Activated CD4-positive, alpha-beta T cell treated with anti-CD3 and anti-CD28 coated beads, Interleukin-2, amount 50 U/mL, for 48 hours (primary cell): ENCODE data around the gene MAN1C1.
A peak's percentile ranks its signal among the peaks of the same experiment; 100 is the strongest.

Source experiments
- DNase-seq, 2 experiments: peaks; one replicate each; pipeline ENCODE4 v3.0.0-alpha.2; 2020

Gene MAN1C1

GRCh38 chr1:25785333-25786067, 168.9 kb downstream of the MAN1C1 start:
- DNase-seq, result no peak

DNA sequence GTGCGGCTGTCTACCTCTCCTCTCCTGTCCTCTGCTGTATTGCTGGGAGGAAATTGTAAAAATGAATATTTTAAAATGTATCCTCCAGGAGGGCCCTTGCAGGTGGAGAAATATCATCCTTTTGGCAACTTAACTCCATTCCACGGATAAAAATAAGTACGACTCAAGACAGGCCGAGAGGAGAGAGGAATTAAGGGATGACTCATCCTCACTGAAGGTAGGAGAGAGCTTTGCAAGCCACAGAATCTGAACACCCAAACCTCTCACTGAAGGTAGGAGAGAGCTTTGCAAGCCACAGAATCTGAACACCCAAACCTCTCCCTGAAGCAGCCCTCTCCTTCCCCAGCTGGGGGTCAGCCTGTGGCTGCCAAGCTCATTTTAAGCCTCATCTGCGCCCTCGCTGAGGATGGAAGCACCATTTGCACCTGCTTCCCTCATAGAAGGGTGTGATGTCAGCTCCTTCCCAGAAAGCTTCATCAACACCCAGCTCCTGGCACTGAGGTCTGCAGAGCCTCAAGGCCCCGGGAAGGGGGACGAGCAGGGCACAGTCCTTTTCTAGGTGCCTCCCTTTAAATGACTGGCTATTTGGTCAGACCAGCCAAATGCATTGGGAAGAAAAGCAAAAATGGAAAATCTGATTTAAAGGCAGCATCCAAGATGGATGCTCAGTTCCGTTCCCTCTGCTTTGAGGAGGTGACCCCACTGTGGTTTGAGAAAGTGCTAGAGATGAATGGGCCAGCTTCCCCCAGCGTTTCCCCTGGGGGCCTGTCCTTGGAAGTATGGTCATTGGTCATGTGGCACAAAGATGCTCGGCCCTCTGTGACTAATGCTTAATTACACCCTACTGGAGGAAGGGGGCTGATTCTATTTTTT, 170.5 kb downstream of the MAN1C1 start:
- no peak for DNase-seq

DNA sequence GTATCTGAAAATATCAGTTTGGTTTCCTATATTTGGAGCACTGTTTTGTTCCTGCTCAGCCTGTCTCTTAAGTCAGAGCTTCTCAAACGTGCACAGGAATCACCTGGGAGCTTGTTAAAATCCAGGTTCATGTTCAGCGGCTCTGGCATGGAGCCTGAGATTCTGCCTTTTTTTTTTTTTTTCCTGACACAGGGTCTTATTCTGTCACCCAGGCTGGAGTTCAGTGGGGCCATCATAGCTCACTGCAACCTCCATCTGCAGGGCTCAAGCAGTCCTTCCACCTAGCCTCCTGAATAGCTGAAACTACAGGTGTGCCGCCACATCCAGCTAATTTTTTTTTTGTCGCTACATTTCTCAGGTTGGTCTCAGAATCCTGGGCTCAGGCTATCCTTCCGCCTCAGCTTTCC, 171.2 kb downstream of the MAN1C1 start:
- DNase-seq, result no peak

GRCh38 chr1:25790472-25790871, 173.9 kb downstream of the MAN1C1 start:
- no peak for DNase-seq

DNA sequence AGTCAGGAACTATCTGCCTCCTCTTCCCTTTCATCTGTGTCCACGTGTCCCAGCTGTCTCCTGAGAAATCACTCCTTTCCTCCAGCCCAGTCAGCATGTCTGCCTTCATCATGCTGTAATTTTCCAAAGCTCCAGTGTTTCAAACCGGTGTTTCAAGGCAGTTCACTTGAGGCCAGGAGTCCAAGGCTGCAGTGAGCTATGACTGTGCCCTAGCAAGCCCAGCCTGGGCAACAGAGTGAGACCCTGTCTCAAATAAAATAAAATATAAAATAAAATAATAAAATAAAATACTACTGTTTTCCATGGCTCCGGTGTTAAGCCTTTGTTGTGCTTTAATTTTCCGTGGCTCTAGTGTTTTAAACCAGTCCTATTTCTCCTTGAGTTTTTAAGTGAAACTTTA, 175.5 kb downstream of the MAN1C1 start:
- no peak for DNase-seq

DNA sequence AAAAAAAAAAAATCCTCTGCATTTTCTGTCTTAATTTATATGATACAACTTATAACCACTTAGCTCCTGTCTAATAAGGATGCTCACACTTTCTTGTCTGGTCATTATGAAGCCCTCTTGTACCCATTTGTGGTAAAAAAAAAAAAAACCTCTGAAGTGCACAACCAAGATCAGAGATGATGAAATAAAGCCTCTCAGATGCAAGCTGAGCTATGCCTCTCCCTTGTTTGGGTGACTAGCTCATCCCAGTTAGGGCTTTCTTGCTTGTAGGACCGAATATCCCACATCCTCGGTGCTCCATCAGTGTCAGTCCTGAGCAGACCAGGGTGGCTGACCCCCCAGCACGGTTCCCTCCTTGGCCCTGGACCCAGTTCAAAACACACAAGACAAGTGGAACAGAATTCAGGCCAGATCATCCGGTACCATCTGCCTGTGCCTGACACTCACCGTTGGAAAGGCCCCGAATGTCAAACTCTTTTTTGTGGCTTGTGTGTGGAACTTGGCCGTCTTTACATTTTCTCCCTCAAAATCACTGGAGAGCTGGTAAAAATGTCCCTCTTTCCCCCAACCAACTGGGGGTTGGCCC, 177.1 kb downstream of the MAN1C1 start:
- DNase-seq, result no peak

GRCh38 chr1:25794325-25794724, 177.7 kb downstream of the MAN1C1 start:
- no peak for DNase-seq

DNA sequence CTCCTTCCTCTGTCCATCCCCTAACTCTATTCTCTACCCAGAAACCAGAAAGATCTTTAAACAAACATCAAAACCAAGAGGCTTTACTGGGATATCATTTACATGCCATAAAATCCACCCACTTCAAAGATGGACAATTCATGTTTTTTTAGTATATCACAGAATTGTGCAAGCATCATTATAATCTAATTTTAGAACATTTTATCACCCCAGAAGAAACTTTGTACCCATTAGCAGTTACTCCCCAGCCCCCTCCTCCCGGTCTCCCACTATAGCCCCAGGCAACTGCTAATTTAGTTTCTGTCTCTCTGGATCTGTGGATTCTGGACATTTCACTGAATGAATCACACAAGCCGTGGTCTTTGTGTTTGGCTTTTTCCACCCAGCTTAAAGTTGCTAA, 178.6 kb downstream of the MAN1C1 start:
- no peak for DNase-seq

GRCh38 chr1:25795946-25796810, 179.6 kb downstream of the MAN1C1 start:
- DNase-seq, result peak; percentile 33 to 48

GRCh38 chr1:25796811-25797458, 180.3 kb downstream of the MAN1C1 start:
- peak; percentile 94 to 96 for DNase-seq

GRCh38 chr1:25797939-25798338, 181.3 kb downstream of the MAN1C1 start:
- peak; percentile 43 to 66 for DNase-seq

DNA sequence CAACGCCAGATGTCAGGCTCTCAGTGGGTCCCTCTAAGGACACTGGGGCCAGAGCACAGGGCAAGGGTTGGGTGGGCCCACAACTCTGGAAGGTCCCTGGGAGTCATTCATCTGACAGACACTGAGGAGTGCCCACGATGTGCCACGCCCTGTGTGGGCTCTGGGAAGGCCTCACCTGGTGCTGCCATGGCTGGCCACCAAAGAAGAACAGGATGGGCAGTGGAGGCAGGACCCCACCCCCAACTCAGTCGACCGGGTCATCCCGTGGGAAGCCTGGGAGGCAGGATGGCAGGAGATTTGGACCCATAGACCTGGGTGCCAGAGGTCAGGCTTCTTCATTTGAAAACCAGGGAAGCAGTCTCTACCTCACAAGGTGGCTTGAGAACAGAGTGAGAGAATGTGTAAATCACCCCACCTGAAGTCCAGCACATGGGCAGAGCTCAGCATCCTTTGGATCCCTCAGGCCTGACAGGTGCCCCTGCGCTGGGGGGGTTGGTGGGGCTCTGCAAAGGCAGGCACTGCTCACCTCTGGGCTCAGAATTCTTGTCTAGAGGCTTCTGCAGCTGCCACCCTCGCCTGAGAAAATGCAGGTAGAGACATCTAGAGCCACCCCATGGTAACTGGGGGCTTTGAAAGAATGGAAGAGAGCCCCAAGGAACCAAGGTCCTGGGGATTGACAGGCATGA, 182.2 kb downstream of the MAN1C1 start:
- DNase-seq, result no peak

DNA sequence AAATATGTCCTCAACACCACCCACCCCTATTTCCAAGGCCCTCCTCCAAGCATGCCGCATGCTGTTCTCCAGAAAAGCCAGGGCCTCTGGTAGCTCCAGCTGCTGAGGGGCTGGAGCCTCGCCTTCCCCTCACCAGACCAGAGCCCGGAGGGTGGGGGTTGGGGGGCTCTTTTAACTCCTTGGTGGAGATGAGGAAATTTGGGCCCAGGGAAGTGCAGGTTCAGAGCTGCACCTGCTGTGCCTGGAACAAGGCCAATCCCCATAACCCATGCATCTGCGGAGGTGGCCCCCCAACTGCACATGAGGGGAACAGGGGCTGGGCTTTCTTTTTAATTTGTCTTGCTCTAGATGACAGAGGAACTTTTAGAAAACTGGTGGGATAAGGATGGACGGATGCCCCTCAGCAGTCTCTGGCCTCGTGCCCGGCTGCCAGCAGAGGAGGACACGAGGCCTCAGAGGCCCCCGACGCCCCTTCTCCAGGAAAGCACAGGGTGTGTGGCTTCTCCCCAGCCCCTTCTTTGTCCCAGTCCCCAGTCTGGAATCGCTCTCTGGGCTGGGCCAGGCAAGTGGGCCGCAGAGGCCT, 182.9 kb downstream of the MAN1C1 start:
- DNase-seq, result no peak

- peak; percentile 50 to 51 for DNase-seq
Observed at GRCh38 chr1:25799935-25800702, 183.5 kb downstream of the MAN1C1 start, which contains the start of gene SELENON. TSS of gene SELENON (plus strand) at chr1:25800193. CDS start at chr1:25800231, 38 bp downstream.

DNA sequence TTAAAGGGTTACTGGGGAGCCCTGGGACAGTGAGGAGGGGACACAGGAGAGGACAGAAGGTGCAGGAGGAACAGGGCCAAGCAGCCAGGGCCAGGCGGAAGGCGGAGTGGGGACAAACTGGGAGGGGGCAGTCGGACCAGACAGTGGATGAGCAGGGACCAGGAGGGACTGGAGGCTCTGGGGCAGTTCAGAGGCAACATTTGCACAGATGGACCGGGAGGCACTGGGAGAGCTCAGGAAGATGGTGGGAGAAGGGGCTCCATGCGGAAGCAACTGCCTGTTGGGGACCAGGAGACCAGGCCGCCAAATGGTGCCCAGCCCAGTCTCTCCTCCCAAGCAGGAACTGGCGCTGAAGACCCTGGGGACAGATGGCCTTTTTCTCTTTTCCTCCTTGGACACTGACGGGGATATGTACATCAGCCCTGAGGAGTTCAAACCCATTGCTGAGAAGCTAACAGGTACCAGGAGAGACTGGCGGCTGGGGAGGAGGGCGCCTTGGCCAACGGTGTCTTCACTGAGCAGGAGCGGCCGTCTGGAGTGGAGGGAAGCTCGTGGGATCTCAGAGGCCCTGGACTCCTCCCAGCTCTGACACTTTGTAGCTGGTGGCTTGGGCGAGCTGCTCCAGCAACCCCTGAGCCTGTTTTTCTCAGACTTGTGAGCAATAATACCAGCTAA, 184.2 kb downstream of the MAN1C1 start:
- no peak for DNase-seq

DNA sequence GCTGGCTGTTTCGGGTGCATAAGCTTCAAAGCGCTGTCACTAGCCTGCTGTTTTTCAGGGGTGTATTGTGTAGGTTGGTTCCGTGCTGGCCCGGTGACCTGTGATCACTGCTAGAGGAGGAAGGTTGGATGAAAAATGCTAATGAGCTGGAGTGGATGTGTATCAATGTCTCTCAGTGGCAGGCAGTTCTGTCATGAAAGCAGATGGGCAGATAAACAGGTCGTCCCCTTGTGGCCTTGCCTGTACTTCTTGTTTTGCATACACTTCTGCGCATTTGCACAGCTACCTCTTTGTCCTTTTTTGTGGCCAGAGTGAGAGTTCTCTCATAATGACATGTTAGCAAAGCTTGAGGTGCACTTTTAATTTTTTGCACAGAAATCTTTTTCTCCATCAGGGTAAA, 186.3 kb downstream of the MAN1C1 start:
- DNase-seq, result peak in 1 of 2 experiments; percentile 43

DNA sequence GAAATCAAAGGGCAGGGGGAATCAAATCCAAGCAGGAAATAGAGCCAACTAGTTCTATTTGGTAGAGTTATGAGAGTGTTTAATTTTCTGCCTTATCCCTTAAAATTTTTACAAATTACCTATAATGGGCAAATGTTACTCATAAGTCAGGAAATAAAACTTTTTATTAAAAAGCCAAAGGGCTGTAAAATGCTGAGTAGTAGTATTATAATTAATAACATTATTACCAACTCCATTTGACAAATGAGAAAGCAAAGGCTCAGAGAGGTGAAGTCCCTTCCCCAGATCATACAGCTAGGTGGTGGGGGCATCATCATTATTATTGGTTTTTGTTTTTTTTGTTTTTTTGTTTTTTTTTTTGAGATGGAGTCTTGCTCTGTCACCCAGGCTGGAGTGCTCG, 186.8 kb downstream of the MAN1C1 start:
- DNase-seq, result no peak

DNA sequence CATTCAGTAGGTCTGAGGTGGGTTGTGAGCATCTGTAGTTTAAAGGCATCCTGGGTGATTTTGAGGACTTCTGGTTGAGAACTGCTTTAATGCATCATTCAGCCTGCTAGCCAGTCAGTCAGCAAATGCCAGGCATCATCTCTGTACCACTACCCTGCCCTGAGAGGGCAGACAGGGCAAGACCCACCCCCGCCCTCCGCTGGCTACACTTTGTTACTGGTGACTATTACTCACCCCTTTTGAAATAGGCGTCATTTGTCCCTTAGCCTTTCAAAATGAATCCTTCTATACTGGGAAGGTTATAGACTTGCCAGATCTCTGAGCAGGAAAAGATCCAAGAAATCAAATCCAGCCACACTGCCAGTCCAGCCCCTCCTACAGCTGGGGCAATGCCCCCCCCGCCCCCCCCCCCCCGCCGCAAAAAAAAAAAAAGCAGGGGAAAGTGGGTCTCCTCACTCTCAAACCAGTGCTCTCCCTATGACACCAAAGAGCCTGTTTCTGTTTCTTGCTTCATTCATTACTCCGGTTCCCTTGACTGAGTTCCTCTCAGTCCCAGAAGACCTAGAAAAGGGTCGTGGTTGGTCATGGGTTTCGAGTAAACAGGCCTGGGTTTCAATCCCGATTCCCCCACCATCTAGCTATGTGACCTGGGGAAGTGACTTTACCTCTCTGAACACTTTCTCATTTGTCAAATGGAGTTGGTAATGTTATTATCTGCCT, 187.8 kb downstream of the MAN1C1 start:
- DNase-seq, result peak; percentile 53 to 65
